Dedifferentiated amniotic fluid mesenchymal stem cell (primary cell): ENCODE results near the gene HOOK2.
A peak's percentile ranks its signal among the peaks of the same experiment; 100 is the strongest.

Experiments
- DNase-seq: peaks from one replicate; pipeline ENCODE4 v3.0.0-alpha.2; 2016; ENCODE audit errors: extremely low spot score

HOOK2 gene

DNA sequence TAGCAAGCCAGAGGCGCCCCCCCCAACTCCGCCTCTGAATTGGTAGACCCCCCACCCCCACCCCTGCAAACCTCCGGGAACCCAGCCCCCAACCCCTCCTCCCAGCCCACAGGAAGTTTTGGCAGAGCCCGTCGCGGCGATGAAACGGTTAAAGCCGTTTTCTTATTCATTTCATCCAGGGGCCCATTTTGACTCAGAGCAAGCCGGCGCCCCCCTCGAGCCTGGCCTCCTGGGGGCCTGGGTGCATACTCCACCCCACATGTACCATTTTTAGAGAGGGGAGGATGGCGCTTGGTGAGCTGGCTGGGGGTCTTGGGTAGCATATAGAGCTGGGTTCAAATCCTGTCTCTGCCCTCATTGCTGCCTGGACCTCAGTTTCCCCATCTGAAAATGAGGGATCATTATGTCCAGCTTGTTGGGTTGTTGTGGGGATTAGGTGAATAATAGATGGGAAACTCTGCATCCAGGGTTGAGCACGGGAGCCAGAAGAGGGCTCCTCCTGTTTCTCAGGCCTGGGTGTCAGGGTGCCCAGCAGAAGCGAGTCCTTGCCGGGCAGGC, 8.0 kb upstream of the HOOK2 start:
- no peak for DNase-seq

DNA sequence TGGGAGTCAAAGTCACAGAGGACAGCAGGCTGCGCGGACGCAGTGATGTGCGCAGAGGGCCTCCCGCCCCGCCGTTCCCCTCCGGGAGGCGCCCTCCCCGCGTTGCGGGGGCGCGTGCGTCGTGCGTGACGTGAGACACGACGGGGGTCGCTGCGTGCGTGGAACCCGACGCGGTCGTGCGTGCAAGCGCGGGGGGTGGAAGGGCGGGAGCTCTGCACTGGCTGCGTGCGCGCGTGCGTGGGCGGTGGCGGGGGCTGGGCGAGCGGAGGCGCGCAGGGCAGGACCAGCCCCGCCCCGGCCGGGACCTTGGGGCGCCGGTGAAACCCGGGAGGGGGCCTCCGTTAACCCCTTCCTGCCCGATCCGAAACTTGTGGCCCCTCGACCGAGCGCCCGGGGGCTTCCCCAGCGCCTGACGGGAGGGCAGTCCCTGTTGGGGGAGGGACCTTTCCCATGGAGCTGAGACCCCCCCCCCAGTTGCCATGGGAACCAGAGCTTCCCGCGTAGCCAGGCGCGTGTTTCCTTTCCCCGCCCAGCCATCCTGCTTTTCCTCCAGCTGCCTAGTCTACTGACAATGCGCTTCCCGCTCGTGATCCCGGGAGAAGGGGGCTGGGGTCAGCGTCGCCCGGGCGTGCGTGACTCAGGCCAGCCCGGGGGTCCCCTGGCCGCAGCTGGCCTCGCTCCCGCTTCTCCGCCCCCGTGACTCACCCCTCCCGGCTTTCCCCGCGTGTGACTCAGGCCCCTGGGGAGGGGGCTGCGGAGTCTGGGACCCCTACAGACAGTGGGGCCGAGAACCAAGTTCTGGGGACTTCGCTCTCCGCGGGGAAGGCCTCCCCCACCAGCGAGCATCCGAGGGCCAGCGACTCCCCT, 7.3 kb upstream of the HOOK2 start:
- peak; percentile 47 for DNase-seq

DNA sequence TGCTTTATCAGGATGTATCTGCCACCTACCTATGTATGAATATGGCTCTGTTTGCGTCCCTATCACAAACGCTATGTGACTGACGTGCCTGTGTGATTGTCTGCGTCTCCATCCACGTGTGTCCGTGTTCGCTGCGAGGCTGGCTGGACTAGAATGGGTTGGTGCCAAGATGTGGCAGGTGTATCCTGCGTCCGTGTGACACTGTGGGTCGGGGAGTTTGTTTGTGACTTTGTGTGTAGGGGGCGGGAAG, 6.7 kb upstream of the HOOK2 start:
- no peak for DNase-seq

DNA sequence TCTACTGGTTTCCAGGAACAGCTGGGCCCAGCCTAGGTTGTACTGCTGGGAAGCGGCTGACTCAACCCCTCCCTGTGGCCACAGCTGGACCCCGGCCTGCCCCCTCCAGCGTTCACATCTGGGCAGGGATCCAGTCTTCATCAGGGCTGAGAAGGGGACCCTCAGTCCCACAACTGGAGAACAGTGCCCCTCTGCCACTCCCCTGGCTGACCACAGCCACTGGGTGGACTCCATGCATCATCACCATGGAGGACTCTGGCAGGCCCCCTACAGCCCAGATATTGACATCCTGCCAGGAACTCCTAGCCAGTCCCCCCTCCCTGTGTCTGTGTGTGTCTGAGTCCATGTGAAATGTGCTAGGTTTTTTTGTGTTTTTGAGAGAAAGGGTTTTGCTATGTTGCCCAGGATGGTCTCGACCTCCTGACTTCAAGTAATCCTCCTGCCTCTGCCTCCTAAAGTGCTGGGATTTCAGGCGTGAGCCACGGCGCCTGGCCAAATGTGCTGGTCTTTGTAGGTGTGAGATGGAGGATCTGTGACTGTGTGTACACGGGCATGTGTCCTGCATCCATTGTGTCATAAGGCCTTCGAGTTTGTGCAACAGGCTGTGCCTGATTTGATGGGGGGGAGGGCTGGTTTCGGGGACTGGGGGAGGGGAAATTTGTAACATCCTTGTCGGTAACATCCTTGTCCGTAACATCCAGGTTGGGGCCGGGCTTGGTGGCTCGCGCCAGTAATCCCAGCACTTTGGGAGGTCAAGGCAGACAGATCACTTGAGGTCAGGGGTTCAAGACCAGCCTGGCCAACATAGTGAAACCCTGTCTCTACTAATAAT, 4.0 kb upstream of the HOOK2 start:
- peak; percentile 53 for DNase-seq

DNA sequence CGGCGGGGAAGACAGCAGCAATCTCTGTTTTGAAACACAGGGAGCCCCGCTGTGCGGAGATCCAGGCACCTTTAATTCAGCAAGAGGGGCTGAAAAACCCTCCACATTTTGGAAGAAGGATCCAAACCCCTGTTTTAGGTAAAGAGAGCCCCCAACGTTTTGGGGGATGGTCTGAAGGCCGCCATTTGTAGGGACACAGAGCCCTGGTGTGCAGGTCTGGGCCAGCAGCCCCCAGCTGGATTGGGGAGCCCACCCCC, 3.5 kb upstream of the HOOK2 start:
- DNase-seq, result no peak

DNA sequence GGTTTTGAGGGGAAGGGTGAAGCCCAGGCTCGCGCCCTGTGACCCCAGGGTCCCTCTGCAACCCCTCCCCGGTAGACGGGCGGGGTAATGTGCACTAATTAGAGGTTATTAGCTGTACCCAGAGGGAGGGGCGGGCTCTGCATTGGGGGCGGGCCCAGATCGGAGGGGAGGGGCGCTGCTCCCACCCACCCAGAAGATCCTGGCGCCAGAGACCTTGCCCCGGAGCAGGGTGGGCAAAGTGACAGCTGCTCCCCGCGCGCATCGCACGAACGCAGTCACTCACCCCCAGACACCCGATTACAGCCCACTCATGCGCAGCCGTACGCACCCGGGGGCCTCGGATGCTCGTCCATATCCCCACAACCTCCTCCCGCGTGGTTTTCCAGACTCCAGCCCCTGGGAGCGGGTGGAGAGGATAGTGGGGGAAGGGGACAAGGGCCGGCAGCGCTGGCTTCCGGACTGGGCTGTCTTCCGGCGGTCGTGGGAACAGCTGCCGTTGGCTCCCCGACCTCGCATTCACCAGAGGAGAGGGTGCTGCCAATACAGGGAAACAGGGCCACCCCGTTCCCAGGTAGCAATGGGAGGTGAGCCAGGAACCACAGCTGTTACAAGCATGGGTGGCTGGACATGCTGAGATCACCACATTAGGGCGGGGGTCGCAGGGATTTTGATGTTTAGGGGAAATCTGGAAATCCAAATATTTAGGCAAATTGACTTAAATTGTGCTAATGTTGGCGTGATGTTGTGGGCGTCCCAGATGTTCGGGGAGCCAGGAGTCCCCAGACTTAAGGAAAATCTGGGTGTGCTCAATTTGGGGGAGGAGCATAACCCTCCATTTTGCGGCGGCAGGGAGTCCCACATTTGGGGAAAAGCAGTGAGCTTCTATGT, 2.9 kb upstream of the HOOK2 start:
- peak; percentile 59 for DNase-seq

DNA sequence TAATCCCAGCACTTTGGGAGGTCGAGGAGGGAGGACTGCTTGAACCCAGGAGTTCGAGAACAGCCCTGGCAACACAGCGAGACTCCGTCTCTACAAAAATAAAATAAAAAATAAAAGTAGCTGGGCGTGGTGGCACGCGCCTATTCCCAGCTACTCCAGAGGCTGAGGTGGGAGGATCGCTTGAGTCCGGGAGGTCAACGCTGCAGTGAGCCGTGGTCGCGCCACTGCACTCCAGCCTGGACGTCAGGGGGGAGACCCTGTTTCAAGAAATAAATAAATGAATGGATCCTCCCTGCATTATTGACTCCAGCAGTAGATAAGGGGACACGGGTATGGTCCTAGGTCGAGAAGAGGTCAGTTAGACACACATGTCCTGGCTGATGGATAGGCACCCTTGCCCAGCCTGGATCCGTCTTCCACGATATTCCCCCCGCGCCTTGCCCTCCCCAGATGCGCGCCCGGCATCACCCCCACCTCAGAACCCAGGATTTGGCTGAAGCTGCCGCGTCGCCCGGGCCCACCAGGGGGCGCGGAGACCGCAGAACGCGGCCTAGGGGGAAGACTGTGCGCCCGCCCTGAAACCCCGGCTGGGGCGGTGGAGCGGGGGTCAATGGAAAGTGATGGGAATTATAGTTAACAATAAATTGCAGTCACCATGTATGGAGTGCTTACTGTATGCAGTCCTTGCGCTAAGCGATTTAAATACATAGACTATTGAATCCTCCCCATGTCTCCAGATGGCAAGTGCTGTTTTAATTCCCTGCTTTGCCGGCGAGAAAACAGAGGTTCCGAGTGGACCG, 2.1 kb upstream of the HOOK2 start:
- peak; percentile 63 for DNase-seq

DNA sequence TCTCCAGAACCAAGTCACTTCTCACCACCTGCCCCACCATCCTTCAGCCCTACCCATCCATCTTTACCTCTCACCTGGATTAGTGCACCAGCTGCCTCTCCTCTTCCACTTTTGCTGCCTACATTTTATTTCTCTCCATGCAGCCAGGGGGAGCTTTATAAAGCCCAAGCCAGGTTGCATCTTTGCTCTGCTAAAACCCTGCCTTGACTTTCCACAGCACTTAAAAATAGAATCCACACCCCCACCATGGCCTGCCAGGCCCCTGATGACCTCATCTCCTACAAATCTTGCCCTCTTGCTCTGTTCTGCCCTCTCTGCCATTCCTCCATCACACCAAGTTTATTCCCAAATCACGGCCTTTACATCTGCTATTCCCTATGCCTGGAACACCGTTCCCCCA, 1.8 kb downstream of the HOOK2 start:
- no peak for DNase-seq

DNA sequence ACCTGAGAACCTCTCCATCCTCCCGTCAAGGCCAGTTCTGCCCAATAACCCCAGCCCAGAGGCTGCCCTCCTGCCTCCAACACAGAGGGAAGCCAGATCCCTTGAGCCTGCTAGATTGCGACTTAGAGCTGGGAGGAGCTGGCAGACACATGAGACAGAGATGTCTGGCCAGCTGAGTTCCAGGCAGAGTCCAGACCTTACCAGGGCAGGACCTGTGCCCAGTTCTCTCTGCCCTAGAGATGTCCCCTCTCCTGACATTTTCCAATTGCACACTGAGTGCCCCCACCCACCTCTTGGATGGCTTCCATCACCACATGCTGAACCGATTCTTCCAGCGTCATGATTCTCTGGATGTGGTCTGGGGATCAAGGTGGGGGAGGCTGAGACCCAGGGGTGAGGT, 3.0 kb downstream of the HOOK2 start:
- no peak for DNase-seq

DNA sequence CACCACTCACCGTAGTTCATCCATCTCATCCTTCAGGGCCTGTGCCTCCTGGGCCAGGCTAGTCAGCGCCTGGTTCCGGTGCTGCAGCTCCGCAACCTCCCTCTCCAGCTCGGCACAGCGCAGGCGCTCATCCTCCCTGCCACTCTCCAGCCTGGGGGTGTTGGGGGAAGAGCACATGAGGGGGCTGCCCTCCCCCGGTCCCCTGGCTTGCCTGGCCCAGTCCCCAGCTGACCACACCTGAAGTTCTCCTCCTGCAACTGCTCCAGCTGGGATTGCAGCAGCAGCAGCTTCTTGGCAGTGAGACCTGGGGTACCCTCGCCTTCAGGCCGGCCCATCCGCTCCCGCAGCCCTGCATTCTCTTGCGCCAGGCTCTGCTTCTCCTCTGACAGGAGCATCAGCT, 4.4 kb downstream of the HOOK2 start:
- no peak for DNase-seq

DNA sequence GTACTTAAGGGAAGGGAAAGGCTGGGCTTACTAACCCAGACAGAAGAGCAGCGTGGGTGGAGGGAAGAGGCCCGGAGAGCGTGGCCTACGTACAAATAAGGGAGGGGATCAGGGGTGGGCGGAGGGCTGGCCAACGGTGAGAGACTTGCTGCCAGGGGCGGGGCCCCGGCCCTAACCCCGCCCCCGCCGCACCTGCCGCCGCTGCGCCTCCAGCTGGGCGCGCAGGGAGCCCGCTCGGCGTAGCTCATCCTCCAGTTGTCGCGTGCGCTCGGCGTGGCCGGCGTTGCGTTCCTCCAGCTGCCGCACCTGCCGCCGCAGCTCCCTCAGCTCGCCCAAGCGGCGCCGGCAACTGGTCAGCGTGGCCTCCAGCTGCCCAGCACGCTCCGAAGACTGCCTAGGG, 5.7 kb downstream of the HOOK2 start:
- no peak for DNase-seq

DNA sequence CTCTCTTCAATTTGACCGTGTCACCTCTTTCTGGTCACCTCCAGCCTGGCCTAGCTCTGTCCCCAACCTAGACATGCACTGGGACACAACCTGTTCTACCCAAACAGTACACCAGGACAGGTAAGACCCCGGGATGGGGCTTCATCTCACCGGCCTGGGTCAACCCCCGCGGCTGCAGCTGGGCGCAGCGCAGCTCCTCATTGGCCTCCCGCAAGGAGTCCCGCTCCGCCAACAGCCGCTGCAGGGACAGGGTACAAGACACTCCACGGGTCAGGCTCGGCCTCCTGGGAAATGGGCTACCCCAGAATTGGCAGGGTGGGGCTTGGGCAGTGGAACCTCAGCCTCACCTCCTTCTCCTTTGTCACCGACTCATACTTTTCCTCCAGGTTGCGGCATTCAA, 7.7 kb downstream of the HOOK2 start:
- DNase-seq, result no peak

DNA sequence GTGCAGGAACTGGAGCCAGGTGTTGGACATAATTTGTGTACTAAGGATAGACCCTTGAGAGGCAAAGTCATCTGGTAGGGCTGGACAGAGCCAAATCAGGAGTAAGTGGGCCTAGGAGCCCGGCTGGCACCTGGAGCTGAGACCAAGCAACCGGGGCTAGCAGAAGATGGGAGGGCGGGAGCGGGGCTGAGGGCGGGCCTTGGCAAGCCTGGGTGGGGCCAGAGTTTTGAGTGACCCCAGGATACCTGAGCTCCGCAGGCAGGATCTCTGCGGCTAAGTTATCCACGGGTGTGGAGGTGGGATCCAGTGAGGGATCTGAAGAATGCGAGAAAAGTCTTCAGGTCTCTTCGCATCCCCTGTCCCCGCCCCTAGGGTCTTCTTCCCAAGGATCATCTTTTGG, 8.2 kb downstream of the HOOK2 start:
- DNase-seq, result no peak

DNA sequence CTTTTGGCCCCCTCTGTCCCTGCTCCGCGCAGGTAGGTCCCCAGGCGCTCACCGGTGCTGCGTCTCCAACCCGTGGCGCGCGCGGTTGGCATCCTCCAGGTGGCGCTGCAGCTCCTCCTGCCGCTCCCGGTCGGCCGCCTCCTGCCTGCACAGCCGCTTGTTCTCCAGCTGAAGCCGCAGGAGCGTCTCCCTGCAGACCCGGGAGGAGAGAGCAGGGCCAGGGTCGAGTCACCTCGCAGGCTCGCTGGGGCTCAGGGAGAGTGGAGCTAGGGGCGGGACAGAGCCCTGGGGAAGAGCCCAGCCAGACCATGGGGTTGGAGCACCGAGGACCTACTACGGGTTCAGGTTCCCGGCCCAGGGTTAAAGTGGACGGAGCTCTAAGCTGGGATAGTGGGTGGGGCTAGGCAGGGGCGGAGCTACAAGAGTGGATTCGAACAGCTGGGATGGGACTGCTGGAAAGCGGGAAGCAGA, 9.3 kb downstream of the HOOK2 start:
- DNase-seq, result peak; percentile 48

DNA sequence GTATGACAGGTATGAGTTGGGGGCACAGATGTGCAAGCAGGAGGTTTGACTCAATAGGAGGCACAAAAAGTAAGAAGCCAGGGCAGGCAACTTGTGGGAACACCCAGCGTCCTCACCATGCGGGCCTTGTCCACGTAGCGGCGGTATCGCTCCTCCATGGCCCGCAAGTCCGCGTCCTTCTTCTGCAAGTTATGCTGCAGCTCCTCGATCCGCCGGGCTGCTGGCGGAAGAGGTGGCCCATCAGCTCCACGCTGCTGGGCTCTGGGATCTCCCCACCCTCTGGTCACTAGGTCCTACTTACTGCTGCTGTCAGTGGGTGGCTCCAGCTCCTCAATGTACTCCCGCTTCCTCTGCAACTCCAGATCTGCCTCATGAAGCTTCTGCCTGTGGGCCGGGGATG, 10.7 kb downstream of the HOOK2 start:
- DNase-seq, result no peak

DNA sequence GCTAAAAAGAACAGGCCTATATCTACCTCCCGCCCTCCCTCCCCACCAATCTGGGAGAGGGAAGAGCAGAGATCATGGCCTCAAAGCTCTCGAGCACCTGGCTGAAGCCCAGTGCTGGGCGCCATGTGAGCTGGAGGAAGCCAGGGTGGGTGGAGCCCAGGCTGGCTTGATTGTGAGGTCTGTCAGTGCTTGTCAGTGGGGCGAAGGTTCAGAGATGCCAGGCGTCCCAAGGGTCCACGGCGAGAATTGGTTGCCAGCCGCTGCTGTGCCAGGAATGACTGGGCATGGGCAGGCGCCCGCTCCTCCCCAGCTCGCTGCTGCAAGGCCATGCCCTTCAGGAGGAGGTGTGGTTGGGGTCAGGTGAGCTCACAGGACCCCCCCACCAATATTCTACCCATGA, 12.3 kb downstream of the HOOK2 start:
- no peak for DNase-seq

DNA sequence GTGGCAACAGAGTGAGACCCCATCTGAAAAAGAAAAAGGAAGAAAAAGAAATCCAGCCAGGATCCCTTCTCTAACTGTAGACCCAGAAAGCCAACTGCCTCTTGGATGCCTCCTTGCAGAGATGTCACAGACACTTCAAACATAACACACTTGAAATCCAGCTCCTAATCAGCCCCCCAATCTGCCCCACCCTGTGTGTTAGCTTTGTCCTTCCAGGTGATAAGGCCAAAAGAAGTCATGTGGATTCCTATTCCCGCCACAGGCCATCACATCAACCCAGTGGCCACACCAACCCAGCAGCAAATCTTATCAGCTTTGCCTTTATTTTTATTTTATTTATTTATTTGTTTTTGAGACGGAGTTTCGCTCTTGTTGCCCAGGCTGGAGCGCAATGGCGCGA, 15.7 kb downstream of the HOOK2 start:
- DNase-seq, result no peak

DNA sequence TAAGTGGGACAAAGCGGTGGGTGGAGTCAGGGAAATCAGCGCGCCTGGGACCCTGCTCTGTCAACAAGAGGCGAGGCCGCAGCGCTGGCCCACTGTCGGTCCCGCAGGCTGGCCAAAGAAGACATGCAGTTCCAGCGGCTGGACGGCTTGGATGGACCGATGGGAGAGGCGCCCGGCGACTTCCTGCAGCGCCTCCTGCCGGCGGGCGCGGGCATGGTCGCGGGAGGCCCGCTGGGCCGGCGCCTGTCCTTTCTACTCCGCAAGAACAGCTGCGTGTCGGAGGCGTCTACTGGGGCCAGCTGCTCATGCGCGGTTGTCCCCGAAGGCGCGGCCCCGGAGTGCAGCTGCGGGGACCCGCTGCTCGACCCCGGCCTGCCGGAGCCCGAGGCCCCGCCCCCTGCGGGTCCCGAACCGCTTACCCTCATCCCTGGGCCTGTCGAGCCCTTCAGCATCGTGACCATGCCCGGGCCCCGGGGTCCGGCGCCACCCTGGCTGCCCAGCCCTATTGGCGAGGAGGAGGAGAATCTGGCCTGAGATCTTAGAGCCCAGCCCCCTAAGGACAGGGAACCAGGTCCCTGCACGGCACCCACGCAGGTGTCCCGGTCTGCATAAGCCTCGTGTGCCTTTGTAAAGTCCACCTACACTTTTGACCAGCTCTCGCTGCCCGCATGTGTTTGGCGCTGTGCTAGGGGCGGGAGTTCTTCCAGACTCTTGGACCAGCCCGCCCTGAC, 17.6 kb downstream of the HOOK2 start:
- no peak for DNase-seq

DNA sequence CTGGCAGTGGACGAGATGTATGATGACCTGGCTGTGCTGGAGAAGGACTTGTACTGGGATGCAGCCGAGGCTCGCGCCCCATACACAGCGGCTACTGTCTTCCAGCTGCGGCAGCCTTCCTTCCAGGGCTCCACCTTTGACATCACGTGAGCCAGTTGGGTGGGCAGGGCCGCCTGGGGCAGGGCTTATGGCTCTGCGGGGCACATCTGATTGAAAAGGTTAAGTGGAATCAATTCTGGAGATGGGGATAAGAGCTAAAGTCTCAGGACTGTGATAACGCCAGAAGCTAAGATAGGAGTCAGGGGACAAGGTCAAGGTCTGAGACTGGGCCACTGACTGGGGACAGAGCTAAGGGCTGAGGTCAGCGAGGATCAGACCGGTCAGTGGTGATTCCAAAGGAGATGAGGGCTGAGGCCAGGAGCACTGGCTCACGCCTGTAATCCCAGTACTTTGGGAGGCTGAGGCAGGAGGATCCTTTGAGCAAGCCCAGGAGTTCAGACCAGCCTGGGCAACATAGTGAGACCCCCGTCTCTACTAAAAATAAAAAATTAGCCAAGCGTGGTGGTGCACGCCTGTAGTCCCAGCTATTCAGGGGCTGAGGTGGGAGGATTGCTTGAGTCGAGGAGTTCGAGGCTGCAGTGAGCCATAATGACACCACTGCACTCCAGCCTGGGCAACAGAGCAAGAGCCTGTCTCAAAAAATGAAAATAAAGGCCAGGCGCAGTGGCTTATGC, 19.0 kb downstream of the HOOK2 start:
- no peak for DNase-seq
